Activated CD4-positive, CD25-positive, alpha-beta regulatory T cell (primary cell): ENCODE measurements around the gene MIA2.
"Not testable (repeated sequence)": the region's sequence is repeated elsewhere in the genome, so short reads cannot be mapped to it uniquely, and the experiment has no call there.

ENCODE experiments used
- DNase-seq, 4 experiments: peaks; one replicate each; lab custom pipeline; 2025; lab: John Stamatoyannopoulos, UW

The MIA2 gene, protein sequence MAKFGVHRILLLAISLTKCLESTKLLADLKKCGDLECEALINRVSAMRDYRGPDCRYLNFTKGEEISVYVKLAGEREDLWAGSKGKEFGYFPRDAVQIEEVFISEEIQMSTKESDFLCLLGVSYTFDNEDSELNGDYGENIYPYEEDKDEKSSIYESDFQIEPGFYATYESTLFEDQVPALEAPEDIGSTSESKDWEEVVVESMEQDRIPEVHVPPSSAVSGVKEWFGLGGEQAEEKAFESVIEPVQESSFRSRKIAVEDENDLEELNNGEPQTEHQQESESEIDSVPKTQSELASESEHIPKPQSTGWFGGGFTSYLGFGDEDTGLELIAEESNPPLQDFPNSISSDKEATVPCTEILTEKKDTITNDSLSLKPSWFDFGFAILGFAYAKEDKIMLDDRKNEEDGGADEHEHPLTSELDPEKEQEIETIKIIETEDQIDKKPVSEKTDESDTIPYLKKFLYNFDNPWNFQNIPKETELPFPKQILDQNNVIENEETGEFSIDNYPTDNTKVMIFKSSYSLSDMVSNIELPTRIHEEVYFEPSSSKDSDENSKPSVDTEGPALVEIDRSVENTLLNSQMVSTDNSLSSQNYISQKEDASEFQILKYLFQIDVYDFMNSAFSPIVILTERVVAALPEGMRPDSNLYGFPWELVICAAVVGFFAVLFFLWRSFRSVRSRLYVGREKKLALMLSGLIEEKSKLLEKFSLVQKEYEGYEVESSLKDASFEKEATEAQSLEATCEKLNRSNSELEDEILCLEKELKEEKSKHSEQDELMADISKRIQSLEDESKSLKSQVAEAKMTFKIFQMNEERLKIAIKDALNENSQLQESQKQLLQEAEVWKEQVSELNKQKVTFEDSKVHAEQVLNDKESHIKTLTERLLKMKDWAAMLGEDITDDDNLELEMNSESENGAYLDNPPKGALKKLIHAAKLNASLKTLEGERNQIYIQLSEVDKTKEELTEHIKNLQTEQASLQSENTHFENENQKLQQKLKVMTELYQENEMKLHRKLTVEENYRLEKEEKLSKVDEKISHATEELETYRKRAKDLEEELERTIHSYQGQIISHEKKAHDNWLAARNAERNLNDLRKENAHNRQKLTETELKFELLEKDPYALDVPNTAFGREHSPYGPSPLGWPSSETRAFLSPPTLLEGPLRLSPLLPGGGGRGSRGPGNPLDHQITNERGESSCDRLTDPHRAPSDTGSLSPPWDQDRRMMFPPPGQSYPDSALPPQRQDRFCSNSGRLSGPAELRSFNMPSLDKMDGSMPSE (N-terminal part only)

DNA sequence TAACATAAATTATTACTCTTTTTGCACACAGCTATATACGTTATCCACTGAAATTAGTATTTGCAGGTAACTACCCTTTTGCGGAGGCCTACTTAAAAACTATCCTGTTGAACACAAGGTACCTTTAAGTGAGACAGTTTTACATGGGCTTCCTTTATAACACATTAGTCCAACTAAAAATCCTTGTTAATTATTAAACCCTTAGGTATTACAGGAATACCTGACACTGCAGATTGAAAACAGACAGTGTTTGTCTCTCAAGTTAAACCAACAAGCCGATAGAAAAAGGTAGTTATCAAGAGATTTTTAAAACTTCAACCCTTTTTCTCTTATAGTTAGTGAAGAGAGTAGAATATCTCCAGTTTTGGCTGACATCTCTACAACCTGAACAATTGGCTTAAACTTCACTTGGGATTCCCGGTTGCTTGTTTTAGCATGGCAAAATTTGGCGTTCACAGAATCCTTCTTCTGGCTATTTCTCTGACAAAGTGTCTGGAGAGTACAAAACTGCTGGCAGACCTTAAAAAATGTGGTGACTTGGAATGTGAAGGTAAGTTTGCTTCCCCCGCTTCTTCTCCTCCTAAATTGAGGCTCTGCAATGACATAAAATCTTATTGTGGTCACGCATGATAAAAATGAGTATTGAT, at the start of gene MIA2:
MIA2 (plus strand) TSS at position 236 of the 647 bp plus-strand sequence; CDS start at position 436, 200 bp downstream.
- no peak for DNase-seq

DNA sequence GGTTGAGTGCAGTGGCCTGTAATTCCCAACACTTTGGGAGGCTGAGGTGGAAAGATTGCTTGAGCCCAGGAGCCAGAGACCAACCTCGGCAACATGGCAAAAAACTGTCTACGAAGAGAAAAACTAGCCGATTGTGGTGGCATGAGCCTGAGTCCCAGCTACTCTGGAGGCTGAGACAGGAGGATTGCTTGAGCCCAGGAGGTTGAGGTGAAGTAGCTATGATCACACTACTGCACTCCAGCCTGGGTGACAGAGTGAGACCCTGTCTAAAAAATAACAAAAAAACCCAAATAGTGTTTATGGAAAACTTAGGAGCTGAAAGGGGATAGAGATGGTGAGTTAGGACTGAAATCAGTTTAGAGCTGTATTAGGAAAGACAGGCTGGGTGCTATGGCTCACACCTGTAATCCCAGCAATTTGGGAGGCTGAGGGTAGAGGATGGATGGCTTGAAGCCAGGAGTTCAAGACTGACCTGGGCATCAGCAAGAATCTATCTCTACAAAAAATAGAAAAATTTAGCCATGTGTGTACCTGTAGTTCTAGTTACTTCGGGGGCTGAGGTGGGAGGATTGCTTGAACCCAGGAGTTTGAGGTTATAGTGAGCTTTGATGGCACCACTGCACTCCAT, 49.0 kb upstream of the MIA2 start:
- DNase-seq: no peak

DNA sequence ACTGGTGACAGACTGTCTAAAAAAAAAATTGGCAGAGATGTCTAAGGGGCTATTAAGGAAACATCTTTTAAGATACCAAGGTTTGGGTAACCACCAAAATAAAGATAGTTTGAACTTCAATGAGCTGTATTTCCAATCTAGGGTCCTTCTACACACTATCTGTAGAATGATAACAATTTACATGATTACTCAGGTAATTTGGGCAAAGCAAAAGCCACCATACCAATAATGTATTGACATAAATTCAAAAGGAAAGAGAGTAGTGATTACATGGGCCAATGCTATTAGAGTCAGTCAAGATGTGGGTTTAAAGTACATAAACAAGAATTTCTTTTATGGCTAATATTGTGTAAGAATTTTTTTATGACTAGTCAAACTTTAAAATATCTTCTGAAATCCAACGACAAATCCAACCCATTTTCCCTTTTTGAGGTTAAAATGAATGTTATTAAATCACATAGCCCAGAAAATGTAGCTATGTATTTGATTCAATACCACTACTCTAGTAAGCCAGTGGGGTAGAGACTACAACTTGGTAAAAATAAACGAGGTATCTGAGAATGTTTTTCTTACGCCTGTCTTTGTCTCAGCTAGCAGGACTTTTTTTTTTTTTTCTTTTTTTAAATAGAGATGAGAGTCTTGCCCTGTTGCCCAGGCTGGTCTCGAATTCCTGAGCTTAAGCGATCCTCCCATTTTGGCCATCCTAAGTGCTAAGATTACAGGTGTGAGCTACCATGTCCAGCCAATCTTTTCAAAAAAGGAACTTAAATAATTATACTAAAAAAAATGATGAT, 48.3 kb upstream of the MIA2 start:
- DNase-seq: no peak

GRCh38 chr14:39186941-39187525, 46.7 kb upstream of the MIA2 start:
- DNase-seq: no peak

GRCh38 chr14:39203659-39204606, 29.8 kb upstream of the MIA2 start:
- DNase-seq: no peak

GRCh38 chr14:39207430-39207829, 26.3 kb upstream of the MIA2 start:
- DNase-seq: not testable (repeated sequence)

DNA sequence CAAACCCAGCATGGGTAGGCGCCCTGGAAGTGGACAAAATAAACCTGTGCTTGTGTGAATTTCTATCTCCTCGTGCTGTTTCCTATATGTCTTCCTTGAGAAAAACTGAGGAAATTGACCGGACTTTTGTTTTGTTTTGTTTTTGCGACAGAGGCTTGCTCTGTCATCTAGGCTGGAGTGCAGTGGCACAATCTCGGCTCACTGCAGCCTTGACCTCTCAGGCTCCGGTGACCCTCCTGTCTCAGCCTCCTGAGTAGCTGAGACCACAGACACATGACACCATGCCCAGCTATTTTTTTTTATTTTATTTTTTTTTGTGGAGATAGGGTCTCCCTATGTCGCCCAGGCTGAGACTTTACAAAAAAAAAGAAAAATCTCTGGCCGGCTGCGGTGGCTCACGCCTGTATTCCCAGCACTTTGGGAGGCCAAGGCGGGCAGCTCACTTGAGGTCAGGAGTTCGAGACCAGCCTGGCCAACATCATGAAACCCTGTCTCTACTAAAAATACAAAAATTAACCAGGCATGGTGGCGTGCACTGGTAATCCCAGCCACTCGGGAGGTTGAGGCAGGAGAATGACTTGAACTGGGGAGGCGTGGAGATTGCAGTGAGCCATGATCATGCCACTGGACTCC, 22.5 kb upstream of the MIA2 start:
- no peak for DNase-seq

GRCh38 chr14:39212034-39212433, 21.7 kb upstream of the MIA2 start:
- no peak for DNase-seq

DNA sequence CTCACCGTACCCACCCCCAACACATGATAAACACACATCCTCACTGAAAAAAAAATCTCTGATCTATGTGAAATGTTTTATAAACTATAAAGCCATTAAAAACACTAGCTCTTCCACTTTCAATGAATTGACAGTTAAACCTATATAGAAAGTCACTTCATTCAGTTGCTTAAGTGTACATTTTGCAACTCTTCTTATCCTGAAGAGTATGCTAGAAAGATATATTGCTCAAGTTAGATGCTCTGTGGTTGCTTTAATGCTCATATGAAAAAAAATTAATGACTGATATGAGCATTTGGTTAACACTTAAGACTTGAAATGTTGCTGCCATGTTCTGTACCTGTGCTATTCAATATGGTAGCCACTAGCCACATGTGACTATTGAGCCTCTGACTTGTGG, 21.0 kb upstream of the MIA2 start:
- no peak for DNase-seq

GRCh38 chr14:39217214-39217879, 16.4 kb upstream of the MIA2 start:
- no peak for DNase-seq

DNA sequence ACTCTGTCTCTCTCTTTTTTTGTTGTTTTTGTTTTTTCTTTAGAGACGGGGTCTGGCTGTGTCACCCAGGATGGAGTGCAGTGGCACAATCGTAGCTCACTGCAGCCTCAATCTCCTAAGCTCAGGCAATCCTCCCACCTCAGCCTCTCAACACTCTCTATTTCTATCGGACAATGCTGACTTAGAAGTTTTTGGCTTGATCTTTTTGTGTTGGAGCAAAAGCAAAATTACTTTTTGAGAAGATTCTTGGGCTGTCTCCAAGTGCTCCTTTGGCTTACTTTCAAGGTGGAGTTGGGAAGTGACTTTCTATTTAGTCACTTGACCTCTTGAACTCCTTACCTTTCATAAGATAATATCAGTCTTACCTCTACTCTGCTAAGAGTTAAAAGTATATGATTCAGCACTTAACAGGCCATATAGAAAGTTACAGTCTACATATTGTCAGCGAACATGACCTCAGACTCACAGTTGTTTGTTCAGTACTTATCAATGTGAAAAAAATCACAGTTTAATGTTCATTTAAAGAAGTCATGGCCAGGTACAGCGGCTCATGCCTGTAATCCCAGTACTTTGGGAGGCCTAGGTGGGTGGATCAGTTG, 15.4 kb upstream of the MIA2 start:
- no peak for DNase-seq

DNA sequence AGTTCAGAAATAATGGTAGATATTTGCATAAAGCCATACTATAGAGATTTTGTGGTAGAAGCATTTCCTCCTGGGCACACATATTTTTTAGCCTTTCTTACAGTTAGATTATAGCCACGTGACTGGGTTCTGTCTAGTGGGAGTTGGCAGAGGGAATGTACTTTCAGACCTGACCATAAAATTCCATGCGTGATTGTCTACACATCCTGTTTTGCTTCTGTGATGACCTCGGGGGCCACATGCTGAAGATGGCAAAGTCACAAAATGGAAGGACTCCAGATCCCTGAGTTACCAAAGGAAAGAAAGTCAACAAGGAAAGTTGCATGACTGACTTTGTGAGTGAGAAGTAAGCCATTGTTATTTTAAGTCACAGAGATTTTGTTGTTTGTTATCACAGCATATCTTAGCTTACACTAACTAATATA, 14.6 kb upstream of the MIA2 start:
- DNase-seq: no peak

- DNase-seq: not testable (repeated sequence)
These were observed 13.2 kb upstream of the MIA2 start for GRCh38 chr14:39220473-39220872.

- no peak for DNase-seq
These were observed 5.7 kb upstream of the MIA2 start for GRCh38 chr14:39228044-39228443.

- DNase-seq: no peak
These were observed 5.0 kb upstream of the MIA2 start for GRCh38 chr14:39228509-39229221.

GRCh38 chr14:39229222-39229543, 4.5 kb upstream of the MIA2 start:
- no peak for DNase-seq

- no peak for DNase-seq
These were observed 4.1 kb upstream of the MIA2 start for GRCh38 chr14:39229601-39230110.
